Bronchial epithelial cell (primary cell): ENCODE measurements around the gene ANKS6. TPM values are rescaled to one million over a fixed set of nuclear protein-coding genes. Genes with fewer than 3 reads are reported as not detected.

ENCODE experiments used
- DNase-seq: peaks from one replicate; pipeline ENCODE4 v3.0.0-alpha.2; 2010; ENCODE audit warnings: low read depth
- FAIRE-seq: peaks from 2 replicates; lab custom pipeline; 2011; peaks lifted over from hg19 to GRCh38; lab: Jason Lieb, UNC
- H3K27me3 ChIP-seq: 2 replicates; pipeline ENCODE4 v1.5.1; 2011; ENCODE audit warnings: low read length; ENCODE audit not compliant: control insufficient read depth, insufficient read depth
- H3K36me3 ChIP-seq: 2 replicates; pipeline ENCODE4 v1.5.1; 2011; ENCODE audit warnings: low read length; ENCODE audit not compliant: control insufficient read depth, insufficient read depth
- H3K4me3 ChIP-seq: 2 replicates; pipeline ENCODE4 v1.5.1; 2011; ENCODE audit warnings: mild to moderate bottlenecking, low read depth, low read length, control low read depth
- CTCF ChIP-seq: IDR thresholded peaks from 2 replicates; pipeline ENCODE4 v1.5.1; 2011; ENCODE audit warnings: mild to moderate bottlenecking, moderate library complexity, low read length, control low read depth, inconsistent platforms; ENCODE audit not compliant: insufficient read depth, severe bottlenecking
- total RNA-seq: library from RNA; depleted of rRNA; stranded (reverse); fragments of >200 nt; gene quantifications from 2 replicates; pipeline ENCODE4 v1.2.1, GENCODE V29; 2014

ANKS6 gene
- total RNA-seq, 1 donor from 2014 or later: 32.1 TPM

GRCh38 chr9:98810102-98810842, 13.9 kb upstream of the ANKS6 start:
- Histone ChIP-seq H3K36me3 (no peaks in the 10 kb centered on the region), H3K4me3 (no peak overlapping the region), H3K27me3 (no peaks in the 10 kb centered on the region)
- DNase-seq: peak; percentile 54
- TF ChIP-seq CTCF: no peak
- FAIRE-seq: no peak

GRCh38 chr9:98809311-98810101, 13.2 kb upstream of the ANKS6 start:
- DNase-seq (no peak), FAIRE-seq (no peak)
- Histone ChIP-seq H3K27me3 (no peaks in the 10 kb centered on the region), H3K4me3 (no peak overlapping the region), H3K36me3 (no peaks in the 10 kb centered on the region)
- no peak for TF ChIP-seq CTCF

- FAIRE-seq (no peak), DNase-seq (no peak)
- H3K36me3 ChIP-seq: no peaks in the 10 kb centered on the region
- no peaks in the 10 kb centered on the region for H3K27me3 ChIP-seq
- H3K4me3 ChIP-seq: no peak overlapping the region
- no peak for TF ChIP-seq CTCF
Observed at GRCh38 chr9:98808875-98809274, 12.5 kb upstream of the ANKS6 start.

GRCh38 chr9:98808411-98808815, 12.1 kb upstream of the ANKS6 start:
- TF ChIP-seq CTCF: no peak
- Histone ChIP-seq H3K36me3 (no peaks in the 10 kb centered on the region), H3K27me3 (no peaks in the 10 kb centered on the region), H3K4me3 (peak overlapping the region; percentile 41)
- FAIRE-seq (no peak), DNase-seq (no peak)

GRCh38 chr9:98807814-98808195, 11.4 kb upstream of the ANKS6 start:
- H3K27me3 ChIP-seq: no peaks in the 10 kb centered on the region
- DNase-seq: no peak
- H3K36me3 ChIP-seq: no peaks in the 10 kb centered on the region
- peak overlapping the region; percentile 41 for H3K4me3 ChIP-seq
- no peak for TF ChIP-seq CTCF
- FAIRE-seq: no peak
